ENCODE data around the gene PDK2.

Gene PDK2

DNA sequence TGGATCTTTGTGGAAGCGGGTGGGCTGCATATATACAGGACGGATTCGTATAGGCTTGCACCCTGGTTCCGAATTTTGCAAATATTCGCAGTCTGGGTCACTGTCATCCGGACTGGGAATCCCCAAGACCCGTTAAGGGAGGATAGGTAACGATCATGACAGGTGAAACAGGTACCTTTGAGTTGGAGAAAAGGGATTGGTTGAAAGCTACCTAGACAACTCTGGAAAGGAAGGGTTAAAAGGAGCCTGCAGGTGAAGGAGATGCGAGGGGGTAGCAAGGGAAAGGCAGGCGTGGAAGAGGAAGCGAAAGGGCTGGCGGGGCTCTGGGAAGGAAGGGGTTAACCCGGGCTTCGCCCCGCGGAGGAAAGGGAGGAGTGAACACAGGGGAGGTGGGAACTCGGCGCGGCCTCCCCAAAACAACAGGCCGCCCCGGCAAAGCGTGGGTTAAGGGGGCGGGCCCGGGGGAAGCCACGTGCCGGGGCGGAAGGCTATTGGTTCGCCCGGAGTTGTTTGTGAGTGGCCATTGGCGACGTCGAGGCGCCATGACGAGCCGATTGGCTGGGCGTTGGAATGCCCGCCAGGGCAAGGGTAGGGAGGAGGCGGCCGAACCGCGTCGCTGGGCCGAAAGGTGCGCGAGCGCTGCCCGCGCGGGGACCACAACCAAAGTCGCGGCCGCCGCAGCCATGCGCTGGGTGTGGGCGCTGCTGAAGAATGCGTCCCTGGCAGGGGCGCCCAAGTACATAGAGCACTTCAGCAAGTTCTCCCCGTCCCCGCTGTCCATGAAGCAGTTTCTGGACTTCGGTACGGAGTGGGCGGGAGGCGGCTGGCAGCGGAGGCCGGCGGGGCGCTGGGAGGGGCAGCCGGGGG is at the start of gene PDK2:
PDK2 (plus strand) TSS at position 599 of the 867 bp plus-strand sequence; CDS start at position 684, 85 bp downstream.
- peak; percentile 75 to 79 for DNase-seq

DNA sequence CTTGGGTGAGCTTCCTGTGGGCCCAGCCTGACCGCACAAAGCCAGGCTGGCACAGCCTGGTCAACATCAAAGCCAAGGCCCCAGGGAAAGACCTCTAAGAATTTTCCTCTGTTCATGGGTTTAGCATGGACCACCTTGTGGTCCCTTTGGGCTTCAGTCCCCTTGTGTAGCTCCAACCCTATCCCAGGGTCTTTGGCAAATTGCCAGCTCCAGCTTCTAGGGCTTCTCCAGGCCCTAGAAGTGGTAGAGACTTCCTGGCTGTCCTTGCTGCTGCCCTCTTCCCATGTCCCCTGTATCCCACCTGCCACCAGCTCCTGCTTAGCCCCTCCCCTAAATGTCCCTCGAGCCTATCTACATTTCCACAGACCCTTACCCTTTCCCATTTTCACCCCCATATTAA is 49.0 kb upstream of the PDK2 start:
- no peak for DNase-seq

DNA sequence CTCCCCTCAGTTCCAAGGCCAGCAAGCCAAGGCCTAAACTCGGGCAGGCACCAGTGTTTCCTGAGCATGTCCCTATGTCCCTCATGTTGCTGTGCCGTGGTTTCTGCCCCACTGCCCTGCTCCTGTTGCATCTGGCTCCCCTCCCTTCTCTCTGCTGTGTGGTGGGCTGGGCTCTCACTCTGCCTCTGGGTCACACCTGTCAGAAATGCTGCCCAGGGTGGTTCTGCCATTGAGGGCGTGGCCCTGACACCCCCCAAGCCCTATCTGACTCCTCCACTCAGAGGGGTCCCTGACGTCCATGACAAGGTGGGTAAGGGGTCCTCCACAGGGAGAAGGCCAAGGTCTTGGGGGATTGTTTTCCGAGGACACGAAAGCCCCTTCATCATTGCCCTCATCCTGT is 48.5 kb upstream of the PDK2 start:
- no peak for DNase-seq

DNA sequence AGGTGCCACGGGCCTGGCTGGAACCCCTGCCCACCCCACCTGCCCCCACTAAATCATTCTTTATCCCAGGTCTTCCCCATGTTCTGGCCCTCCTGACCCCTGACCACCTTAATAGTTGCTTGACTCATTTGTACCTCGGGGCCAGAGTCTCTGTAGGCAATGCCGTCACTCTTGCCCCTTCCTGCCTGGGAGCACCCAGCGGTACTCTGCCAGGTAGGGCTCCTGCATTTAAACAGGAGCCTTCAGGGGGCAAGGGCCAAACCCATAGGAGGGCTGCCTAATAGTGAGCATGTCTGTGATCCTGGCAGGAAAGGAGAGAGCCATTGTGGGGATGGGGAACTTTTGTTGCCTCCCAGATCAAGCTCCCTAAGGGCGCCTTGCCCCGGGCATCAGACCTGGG is 48.1 kb upstream of the PDK2 start:
- DNase-seq, result no peak

DNA sequence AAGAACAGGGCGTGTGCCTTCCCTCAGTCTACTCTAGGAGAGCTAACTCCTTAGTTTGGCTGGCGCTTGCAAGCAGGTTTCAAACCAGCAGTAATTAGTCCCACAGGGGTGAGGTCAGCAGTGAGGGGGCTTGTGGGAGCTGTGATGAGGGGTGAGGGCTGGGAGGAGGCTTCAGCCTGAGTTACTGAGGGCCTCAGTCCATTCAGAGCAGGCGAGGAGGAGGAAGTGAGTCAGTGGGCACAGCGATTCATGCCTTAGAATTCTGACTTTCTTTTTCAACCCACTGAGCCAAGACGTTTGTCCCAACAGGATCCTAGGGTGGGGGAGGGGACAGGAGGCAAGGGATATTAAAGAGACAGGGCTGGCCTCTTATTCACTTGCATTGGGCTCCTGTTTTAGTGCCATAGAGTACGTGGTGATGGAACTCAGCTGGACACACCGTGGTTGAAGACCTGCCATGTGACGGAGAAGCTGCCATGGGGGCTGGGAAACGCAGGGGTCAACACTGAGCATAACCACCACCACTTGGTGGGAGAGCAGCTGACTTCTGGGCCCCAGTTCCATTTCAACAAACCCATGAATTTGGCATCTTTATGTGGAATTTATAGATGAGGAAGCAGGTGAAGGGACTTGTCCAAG is 47.5 kb upstream of the PDK2 start:
- DNase-seq, result no peak

DNA sequence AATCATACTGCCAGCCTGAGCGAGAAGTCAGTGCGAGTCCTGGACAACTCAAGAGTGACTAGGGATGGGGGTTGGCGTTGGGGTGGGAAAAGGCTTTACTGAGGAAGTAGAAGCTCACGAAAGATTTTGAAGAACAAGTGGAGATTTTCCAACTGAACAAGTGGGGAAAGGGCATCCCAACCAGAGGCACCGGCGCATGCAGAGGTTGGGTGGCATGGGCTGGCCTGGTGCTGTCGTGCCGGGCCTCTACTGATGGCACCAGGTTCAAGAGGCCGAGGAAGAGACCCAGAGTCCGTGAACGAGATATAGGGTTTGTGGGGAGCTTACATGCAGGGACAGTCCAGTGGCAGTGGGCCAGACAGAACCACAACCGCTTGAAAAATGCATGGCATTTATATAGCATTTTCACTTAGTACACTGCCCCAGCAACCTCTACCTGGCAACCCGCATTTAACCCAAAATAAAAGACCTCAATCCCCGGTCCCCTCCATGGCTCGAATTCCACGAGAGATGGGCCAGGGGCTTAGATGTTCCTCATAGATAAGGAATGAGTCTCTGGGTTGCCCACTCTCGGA is 46.9 kb upstream of the PDK2 start:
- DNase-seq, result no peak

DNA sequence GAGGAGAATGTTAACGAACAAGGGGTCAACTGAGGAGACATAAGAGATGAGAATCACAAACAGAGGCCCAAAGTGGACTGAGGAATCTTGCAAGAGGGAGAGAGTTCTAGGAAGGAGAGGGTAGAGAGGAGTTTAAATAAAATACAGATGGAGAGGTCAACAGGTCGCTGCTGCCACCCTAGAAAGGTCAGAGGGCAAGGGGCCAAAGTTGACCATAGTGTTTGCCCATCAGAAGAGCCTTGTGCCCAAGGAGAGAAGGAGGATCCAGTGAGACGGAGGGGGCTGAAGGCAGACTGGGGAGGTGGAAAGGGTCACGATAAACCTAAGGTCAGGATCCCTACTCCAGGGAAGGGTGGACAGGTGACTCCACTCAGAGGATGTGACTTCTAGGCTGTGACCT is 46.2 kb upstream of the PDK2 start:
- no peak for DNase-seq

DNA sequence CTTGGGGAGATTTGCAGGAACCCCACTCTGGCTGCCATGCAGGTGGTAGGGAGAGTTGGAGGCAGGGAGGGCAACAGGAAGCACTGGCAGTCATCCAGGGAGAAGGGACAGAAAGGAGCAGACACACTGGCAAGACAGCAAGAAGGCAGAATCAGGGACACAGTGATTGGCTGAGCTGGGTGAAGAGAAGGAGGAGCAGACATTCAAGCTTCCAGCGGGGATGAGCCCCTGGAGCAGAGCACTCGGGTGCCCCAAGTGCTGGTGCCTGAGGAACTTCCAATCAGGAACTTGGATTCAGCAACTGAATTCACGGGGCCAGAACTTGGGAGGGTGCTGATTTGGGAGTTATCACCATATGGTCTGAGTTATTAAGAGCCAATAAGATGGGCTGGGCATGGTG is 45.5 kb upstream of the PDK2 start:
- no peak for DNase-seq

DNA sequence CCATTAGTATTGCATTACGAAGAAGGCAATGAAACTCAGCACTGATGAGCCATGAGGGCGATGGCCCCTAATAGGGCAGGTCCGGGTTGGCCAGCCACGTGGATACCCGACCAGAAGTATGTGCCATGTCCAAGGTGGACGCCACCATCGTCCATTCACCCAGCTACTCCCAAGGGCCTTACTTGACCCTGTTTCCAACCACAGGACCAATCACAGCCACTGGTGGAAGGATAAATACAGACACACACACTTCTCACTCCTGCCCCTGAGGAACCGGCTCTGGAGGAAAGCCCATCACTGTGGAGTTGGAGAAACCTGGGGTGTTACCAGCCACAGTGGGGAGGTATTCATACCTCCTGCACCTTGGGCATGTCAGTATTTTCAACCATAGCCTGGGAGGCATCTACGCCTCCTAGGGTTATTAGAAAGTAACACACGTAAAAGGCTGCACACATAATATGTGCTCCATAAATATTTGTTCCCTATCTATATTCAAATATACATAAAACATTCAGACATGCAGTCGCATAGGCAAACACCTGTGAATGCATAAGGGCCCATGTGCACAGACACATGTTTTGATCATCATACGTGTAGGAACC is 44.6 kb upstream of the PDK2 start:
- DNase-seq, result no peak

DNA sequence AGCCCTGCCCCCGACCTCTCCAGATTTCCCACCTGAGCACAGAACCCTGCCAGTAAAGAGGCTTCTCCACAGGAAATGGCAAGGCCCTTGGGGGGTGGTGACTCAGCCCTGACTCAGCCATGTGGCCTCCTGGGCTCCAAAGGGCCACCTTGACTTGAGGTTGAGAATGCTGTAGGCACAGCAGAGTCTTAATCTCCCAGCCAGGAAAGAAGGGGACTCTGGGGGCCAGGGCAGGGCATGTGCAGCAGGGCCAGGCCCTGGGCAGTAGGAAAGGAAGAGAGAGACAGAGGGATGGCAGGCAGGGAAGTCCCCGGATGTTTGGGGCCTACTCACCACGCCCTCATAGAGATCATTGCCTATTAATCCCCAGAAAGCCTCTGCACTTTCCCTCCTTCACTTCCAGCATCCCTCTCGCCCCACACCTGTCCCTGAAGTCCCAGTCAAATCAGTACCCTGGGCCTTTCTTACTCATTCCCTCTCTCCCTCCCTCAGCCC is 44.0 kb upstream of the PDK2 start:
- DNase-seq, result no peak

DNA sequence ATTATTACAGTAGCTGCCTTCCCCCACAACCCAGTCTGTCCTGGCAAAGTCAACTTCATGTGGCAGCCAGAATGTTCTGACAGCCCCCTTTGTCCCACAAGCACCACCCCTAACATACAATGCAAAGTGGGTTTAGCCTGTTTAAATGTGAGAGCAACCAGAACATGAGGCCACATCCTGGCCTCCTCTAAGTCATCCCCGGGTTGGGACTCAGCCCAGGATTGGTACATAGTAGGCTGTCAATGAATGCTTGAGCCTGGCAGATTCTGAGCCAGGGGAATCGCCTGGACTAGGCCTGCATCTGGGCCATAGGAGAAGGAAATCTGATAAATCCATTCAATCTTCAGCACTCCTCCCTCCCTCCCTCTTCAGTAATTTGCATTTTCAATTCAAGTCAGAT is 43.5 kb upstream of the PDK2 start:
- no peak for DNase-seq

DNA sequence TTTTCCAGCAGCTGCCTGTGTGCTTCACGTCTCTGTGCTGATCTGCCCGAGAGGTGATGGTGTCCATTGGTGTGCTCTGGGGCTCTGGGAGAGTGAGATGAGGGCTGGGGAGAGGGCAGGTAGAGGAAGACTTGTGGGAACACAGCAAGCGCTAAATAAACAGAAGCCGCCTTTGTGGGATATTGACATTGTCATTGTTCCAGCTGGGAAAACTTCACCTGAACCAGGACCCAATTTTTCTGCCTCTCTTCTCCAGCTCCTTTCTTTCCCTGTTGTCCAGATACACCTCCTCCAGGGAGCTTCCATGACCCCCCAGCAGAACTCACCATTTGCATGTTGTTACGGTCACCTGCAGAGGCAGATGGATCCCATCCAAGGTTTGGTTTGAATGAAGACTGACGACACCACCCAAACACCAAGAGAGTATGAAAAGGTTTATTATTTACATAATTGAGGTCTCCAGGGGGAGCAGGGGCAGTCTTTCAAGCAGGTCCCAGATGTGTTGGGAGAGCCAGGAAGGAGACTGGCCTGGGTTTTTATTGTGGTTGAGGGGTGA is 42.8 kb upstream of the PDK2 start:
- peak in 1 of 2 experiments; percentile 41 for DNase-seq

DNA sequence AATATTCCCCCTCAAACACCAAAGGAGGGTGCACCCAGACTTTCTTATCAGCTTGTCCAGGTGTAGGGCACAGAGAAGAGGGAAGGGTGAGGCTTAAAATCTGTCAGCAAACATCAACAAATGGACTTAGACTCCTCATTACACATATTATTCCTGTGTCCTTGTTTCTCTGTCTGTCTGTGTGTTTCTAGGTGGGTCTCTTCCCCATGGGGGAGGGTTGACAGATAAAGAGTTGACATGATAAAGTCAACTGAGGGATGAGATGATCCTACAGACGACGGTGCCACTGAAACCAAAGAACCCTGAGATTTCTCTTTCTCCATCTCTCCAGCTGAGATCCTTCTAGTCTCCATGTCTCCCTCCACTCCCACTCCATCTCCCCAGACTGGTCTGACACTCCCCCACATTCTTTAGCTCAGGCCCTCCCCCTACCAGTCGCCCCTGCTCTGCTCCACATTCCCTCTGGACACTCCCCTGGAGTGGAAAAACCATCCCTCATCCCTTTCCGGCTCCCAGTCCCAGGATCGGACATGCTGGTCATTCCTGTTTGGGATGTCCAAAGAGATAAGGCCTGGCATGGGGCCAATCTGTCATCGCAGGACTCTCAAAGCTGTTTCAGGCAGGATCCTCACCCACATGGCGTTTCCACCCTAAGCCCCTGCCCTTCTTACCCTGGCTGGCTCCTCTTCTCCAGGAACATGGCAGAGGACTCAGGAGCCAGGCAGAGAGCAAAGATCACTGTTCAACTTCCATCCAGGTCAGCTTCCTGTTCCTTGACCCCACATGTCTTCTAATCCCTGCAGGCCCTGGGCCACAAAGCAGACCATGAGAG is 42.1 kb upstream of the PDK2 start:
- DNase-seq, result no peak

DNA sequence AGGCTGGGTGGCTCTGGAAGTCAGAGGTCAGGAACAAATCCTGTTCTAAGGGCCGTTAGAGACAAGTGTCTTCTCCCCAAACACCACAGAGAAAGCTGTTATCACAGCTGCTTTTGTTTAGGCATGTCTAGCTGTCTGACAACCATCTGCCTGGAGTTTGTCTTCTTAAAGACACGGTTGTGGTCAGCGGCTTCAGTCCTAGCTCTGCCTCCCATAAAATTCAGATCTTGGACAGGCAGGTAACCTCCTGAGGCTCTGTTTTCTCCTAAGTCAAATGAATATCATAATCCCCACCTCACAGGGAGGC is 41.5 kb upstream of the PDK2 start:
- no peak for DNase-seq

DNA sequence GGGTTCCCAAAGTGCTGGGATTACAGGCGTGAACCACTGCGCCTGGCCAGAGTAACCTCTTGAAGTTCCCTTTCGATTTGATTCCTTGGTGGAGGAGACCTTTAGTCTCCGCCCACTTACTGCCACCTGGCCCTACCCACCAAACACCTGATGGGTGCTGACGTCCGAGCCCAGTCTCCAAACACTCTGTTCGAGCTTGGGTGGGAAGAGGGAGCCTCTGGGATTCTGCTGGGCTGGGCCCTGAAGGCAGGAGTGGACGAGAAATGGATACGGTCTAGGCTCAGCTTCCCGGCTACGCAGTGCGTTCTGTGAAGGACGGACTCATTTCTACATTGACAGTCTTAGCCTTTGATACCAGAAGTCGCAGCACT is 40.1 kb upstream of the PDK2 start:
- DNase-seq, result peak; percentile 7 to 8

DNA sequence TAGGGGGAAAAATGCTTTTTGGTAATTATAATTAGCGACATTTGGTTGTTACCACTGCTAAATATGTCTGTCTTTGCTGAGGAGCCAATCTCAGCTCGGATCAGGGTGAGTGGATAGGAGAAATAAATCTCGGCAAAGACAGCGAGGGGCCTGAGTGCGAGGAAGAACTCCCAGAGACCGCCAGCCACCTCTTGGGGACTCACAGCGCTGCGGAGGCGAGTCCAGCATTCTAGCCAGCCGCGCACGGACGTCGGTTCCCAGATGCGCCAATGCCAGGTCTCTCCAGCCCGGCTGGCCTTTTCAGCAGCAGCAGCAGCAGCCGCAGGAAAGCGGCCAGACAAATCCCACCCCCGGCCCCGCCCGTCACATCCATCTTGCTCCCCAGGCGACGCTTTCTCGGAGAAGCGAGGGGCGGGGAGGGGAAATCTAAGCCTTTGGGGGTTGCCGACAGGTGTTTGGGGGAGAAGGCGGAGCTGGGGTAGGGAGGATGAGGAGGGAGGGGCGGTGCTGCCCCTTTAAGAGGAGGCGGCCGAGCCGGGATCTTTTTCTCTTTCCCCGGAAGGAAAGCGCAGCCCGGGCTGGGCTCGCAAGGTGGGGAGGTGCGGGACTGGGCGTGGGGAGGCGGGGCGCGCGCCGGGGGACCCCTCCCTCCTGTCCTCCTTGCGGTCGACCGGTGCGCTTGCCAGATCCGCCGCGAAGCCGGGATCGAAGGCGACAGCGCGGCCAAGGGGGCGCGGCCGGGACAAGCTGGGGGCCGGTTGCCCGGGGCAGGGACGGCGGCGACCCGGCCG is 39.5 kb upstream of the PDK2 start, which contains the start of gene ITGA3:
ITGA3 (plus strand) TSS at position 685 of the 791 bp plus-strand sequence. CDS start 330 bp downstream, outside the sequence.
- peak; percentile 79 to 81 for DNase-seq

DNA sequence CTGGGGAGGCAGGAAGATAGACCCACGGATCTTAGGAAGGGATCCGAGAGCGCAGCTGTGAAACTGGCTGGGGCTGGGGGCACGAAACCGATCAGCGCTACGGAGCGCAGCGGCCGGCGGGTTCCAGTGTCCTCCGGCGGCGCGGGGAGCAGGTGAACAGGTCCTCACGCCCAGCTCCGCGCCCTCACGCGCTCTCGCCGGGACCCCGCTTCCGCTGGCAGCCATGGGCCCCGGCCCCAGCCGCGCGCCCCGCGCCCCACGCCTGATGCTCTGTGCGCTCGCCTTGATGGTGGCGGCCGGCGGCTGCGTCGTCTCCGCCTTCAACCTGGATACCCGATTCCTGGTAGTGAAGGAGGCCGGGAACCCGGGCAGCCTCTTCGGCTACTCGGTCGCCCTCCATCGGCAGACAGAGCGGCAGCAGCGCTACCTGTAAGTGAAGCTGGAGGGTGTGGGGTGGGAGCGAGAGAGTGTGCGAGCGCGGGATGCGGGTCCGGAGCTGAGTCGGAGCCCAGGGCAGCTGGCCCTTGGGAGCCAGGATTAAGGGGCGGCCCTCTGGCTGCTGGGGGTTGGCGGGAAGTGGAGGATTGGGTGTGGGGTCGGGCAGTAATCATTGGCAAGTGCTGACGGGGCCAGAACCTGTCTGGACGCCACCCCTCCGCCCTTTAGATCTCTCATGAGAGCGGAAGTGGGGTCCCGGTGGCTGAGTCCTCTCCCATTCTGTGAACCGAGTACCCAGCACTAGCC is 38.8 kb upstream of the PDK2 start:
- peak; percentile 31 to 65 for DNase-seq

DNA sequence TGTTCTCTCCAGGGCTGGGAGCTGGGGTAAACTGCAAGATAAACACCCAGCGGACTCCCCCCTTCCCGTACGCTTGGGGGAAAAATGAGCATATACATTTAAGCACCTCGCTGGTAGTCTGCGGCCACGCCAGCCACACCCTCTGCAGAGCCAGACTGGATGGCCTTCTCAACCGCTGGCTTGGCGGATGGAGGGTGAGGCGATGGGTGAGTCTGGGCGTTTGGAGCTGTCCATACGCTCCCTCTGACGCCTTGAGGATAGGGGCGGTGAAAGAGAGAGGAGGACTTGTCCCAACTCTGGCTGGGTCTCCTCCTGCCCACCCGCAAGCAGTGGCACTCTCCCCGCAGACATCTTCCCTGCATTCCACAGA is 38.2 kb upstream of the PDK2 start:
- no peak for DNase-seq

DNA sequence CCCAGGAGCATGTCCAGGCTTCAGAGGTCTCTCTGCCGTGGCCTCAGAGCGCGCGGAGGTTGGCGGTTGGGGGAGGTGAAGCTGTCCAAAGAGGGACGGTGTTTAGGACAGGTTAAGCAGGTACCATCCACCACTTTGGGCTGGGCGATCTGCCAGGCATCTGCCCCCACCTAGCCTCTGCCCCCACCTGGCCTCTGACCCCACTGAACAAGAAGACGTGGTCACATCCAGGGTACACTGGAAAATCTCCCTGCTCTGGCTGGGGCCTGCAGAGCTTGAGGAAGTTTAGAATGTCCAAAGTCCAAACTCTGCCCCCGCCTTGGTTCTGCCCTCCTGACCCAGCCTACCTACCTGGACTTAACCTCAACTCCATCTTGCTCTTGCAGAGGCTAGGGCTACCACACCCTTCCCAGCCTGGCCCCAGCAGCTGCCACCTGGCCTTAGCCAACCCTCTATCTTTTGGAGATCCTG is 37.6 kb upstream of the PDK2 start:
- DNase-seq, result no peak

DNA sequence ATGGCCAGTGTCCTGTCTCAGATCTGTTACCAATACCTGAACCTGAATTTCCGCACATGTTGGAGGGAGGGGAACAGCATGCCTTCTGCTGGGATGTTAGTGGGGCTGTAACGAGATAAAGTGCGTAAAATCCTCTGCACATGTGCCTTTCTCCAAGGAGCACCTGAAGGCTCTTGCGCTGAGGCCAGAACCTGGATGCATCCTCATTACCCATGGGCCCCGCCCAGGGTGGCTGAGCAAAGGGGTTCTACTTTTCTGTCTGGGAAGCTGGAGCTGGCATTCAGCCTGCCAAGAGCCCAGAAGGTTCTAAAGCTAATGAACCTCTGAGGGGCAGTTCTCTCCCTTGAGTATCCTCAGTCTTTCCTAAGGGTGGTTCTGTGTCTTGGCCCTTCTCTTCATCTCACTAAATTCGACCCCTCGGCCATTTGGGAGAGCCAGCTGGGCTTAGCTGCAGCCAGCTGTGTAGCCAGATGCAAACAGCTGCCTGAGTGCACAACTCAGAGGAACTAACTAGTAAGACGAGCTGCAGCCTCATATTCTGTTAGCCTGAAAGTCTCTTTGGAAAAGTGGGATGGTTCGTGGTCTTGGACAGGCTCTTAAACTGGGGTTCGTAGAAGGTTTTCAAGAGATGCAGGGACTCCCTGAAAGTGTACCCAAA is 36.7 kb upstream of the PDK2 start:
- no peak for DNase-seq

All from NCI-H1930 (cell line).